GM12874 (cell line): ENCODE measurements around the gene RAD9A.

Experiments
- CTCF ChIP-seq: IDR thresholded peaks from 2 replicates; pipeline ENCODE4 v1.5.1; 2011; ENCODE audit warnings: low read depth, mild to moderate bottlenecking, control low read depth, low read length, moderate library complexity; ENCODE audit not compliant: insufficient read depth

The RAD9A gene

GRCh38 chr11:67433536-67434394 is 42.0 kb downstream of the RAD9A start:
- no peak for TF ChIP-seq CTCF

- TF ChIP-seq CTCF: no peak
These were observed 42.7 kb downstream of the RAD9A start for GRCh38 chr11:67434395-67434881.

- TF ChIP-seq CTCF: no peak
These were observed 43.4 kb downstream of the RAD9A start for GRCh38 chr11:67435031-67435726.

GRCh38 chr11:67435727-67436458 is 44.1 kb downstream of the RAD9A start:
- TF ChIP-seq CTCF: no peak

GRCh38 chr11:67436459-67437081 is 44.8 kb downstream of the RAD9A start:
- TF ChIP-seq CTCF: no peak

- no peak for TF ChIP-seq CTCF
These were observed 45.5 kb downstream of the RAD9A start, which contains the start of gene PTPRCAP for GRCh38 chr11:67437082-67437808. PTPRCAP (minus strand) TSS chr11:67437682; CDS start chr11:67437619, 63 bp downstream.
